Measurements from ENCODE around the gene ASF1B.
"Not testable (repeated sequence)": the region's sequence is repeated elsewhere in the genome, so short reads cannot be mapped to it uniquely, and the experiment has no call there.

Gene ASF1B

DNA sequence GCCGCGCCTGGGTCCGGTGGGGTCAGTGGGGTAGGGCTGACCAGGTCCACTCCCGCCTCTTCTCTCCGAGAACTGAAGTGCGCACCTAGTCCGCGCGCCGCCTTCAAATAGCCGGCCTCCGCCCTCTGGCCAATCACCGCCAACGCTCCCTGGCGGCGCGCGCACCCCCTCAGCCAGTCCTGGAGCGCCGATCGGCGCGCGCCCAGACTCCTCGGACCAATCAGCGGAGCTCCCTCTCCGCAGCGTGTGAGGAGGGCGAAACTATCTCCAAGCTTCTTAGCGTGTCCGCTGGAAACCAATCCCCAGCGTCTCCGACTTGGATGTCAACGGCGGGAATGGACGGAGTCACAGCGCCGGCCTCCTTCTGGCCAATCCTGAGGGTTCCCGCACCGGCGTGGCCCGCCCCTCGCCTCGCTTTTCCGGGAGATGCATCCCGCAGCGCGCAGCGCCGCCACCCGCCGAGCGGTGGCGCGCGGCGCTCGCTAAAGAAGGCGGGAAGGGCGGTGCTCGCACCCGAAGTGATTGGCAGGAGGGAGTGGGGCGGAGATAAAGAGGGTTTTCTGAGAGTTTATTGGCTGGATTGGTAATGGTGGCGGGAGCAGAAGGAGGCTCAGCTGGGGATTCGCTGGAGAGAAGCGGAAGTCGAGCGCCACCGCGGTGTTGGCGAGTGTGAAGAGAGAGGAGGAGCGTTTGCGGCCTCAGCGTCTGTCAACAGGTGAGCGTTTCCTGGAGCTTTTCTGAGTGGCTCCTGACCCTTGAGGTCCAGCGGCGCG, at the start of gene ASF1B:
Gene ASF1B (minus strand): TSS at position 81 of the 773 bp plus-strand sequence. CDS start 133 bp downstream, outside the sequence.
- DNase-seq = peak; percentile 99

DNA sequence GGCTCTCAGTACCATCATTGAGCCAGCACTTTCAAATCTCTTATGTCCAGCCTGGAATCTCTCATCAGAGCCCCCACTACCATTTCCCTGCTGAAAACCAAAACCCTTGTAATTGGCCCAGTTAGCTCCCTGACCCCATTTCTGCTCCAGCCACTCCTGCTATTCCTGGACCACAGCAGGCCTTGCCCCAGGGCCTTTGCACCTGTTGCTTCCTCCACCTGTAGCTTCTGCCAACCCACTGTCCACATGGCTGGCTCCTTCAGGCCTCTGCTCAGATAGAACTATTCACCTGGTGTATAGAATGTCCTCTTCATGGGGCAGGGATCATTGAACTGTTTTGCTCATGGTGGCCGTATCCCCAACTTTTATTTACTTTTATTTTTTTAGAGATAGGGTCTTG, 49.3 kb upstream of the ASF1B start:
- DNase-seq = not testable (repeated sequence)

DNA sequence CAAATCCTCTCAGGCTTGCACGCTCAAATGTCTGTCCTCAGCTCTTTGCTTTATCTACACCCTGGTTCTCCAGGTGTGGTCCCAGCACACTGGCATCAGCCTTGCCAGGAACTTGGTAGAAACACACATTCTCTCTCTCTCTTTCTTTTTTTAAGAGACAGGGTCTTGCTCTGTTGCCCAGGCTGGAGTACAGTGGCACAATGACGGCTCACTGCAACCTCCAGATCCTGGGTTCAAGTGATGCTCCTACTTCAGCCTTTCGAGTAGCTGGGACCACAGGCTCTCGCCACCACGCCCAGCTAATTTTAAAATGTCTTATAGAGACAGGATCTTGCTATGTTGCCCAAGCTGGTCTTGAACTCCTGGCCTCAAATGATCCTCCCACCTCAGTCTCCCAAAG, 48.8 kb upstream of the ASF1B start:
- no peak for DNase-seq

DNA sequence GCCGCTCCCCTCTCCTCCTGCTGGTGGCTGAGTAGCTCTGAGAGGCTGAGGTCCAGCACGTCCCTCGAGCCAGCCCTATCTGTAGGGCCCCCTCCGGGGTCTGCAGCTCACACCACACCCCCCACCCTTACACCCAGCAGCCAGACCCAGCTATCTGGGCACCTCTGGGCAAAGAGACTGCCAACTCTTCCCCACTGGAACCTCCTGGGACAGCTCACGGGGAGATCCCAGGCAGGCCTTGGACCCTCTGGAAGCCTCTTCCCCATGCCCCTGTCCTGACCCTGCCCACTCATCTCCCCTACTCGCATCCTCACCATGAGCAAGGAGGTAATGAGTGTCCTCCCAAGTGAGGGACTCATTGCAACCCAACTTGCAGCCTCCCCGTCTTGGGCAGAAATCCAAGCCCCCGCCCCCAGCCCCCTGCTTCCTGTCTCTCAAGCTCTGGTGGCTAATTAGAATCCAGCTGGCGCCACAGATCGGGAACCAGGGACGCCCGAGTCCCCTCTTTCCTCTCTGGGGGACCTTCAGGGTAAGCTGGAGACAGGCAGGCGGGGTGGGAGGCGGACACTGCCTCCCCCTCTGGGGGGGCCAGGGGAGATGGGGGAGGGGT, 47.5 kb upstream of the ASF1B start:
- DNase-seq = no peak

DNA sequence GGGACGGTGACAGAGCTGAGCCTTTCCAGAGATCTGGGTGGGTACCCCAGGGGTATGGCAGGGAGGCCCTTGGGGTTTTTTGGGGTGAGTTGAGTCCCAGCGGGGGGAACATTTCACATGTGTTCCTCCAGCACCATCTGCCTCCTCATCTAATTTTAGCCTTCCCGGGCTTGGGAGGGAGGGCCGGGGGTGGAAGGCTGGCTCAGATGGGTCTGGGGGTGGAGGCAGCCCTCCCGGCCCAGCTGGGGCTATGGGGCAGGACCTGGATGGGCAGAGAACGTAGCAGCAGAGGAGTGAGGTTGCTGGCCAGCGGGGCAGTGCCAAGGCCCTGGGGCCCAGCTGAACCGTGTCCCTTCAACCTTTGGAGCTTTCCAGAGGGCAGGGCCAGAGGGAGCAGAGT, 46.1 kb upstream of the ASF1B start:
- DNase-seq = no peak

DNA sequence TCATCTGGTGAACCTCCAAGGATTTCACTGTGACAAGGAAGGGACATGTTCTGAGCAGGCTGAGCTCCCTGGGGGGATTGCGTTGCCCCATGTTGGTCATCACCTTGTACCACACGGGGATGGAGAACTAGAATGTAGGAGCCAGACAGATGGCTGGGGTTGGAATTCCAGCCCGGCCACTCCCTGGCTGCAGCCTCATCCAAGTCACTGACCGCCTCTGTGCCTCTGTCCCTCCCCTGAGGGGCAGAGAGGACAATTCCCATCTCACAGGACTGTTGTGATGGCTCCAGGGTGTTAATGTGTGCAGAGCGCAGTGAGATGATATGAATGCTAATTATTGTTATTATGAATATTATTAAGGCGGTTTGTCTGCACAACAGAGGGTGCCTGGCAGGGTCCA, 45.5 kb upstream of the ASF1B start:
- no peak for DNase-seq

DNA sequence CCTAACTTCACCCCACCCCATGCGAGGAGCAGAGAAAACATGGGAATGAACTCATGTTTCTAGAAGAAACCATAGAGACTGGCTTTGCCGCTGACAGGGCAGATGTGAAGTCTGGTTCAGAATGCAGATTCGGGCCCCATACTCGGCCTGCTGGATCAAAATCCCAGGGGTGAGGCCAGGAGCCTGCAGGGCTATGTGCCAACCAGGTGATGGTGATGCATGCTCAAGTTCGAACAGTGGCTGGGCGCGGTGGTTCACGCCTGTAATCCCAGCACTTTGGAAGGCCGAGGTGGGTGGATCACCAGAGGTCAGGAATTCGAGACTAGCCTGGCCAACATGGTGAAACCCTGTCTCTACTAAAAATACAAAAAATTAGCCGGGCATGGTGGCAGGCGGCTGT, 44.8 kb upstream of the ASF1B start:
- DNase-seq = not testable (repeated sequence)

DNA sequence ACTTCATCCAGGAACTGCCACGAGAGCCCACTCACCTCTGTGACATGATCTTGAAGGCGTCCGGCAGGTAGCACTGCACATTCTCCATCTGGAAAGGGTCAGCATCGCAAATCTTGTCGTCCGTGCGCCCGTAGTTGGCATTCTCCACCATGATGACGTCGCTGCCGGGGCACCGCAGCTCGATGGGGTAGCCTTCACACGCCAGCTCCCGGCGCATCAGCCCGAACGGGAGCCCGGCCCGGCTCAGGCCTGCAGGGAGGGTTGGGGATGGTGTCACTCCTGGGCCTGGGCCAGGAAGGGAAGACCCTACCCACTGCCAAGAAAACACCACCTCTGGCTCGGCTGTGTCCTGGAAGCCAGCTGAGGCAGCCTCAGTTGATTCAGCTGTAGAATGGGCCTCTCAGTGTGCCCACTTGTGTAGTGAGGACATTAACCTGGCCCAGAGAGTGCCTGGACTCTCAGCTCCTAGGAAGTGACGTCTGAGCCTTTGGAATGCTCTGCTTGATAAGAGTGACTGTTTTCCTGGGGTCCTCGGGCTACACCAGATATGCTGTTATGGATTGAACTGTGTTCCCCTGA, 41.2 kb upstream of the ASF1B start:
- no peak for DNase-seq

DNA sequence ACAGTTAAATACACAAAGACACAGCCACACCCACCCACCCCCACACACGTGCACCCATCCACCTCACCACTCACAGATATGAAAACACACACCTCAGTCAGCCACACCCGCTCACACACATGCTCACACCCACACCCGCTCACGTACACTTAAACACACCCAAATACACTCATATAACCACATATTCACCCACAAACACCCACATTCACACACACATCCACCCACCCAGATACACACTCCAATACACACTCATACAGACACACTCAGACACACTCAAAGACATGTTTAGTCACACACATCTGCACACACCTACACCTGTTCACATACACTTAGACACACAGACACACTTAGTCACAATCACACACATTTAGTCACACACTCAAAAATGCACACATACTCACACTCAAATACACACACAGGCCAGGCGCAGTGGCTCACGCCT, 39.0 kb upstream of the ASF1B start:
- no peak for DNase-seq

DNA sequence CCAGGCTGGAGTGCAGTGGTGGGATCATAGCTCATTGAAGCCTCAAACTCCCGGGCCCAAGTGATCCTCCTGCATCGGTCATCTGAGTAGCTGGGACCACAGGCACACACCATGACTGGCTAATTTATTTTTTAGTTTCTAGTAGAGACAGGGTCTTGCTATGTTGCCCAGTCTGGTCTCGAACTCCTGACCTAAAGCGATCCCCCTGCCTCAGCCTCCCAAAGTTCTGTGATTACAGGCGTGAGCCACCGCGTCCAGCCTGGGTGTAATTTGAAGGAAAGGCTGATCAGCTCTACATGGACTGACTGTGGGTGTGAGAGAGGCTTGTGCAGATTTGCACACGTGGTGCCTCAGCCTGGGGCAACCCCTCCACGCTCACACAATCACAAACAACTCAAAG, 38.5 kb upstream of the ASF1B start:
- no peak for DNase-seq

DNA sequence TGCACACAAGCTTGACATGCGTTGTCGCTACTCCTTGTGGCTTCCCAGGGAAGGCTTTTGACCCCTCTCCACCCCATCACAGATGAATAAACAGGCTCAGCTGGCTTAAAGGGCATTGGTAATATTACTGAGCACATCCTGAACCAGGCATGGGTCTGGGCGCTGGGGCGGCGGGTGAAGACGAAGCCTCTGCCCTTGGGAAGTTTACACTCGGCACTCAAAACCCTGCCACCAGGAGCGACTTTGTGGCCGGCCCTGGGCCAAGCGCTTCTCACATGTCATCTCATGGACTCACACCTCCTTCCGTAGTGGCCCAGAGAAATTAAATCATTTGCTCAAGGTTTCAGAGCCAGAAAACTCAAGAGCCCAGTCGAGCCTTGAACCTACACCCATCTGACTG, 32.6 kb upstream of the ASF1B start:
- DNase-seq = no peak

DNA sequence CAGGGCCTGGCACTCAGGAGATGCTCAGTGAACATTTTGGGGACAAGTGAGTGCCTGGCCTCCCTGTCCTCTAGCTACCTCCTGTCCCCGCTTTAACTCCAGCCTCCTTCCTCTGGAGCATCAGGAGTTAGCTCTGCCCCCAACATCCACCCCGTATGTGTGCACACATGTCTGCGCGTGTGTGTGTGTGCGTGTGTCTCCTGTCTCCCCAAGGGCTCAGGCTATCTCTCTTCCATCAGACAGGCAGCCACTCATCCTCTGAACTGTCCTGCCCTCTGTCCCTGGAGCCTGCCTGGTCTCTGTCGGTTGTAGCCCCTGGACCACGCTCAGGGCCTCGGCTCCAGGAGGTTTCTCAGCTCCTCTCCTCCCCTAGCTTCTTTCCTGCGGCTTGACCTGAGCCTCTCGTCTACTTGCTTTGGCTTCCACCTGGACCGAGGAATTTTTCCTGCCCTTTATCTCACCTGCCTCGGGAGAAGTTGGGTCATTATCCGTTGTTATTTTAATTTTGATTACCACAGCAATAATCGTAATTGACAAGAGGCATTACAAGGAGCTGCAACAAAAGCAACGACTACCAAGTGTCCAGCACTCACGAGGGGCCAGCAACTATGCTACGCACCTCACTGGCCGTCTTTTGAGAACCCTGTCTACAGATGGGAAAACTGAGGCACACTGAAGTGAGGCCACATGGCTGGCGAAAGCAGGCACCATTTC, 32.0 kb upstream of the ASF1B start:
- DNase-seq = no peak

DNA sequence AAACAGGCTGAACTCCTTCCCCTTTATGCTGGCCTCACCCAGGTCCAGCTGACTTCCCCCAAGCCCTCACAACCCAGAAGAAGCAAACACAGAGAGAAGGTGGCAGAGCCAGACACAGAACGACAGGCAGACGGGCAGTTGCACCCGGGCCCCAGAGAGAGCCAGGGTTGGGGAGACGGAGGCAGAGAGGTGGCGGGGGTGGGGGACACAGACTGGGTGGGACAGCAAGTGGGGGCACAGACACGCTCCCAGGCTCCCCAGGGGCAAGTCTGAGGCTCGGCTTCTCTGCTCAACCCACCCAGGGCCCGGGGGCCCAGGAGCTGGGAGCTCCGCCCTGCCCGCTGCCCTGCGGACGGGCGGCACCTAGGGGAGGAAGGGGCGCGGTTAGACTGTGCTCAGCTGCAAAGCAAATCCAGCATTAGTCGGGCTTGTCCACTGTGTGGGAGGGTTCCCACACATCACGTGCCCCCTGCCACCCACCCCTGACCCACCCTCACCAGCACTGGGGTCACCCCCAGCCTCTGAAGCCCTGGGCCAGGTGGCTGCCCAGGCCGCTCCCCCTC, 31.3 kb upstream of the ASF1B start:
- DNase-seq = no peak

DNA sequence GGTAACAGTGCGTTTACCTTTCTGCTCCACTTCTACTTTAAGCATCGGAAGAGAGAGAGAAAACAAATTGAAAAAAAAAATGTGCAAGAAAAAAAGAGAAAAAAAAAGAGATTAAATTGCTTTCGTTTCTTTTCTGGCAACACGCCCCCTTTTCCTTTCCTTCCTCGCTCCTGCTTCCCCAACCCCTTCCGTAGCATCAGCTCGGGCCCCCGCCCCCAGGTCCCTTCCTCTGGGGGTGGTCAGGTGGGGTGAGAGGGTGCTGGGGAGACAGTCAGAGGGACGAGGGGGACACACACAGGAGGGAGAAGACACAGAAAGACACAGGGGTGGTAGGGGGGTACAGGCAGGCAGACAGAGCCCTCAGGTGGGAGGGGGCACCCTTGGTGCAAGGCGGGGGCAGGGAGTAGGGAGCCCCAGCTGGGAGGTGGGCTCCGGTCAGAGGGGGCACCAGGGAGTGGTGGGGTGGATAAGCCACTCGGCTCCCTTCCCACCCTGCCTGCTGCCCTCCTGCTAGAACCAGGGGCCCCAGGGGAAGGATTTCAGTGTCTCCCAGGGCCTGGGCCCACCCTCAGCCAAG, 30.7 kb upstream of the ASF1B start:
- DNase-seq = no peak

DNA sequence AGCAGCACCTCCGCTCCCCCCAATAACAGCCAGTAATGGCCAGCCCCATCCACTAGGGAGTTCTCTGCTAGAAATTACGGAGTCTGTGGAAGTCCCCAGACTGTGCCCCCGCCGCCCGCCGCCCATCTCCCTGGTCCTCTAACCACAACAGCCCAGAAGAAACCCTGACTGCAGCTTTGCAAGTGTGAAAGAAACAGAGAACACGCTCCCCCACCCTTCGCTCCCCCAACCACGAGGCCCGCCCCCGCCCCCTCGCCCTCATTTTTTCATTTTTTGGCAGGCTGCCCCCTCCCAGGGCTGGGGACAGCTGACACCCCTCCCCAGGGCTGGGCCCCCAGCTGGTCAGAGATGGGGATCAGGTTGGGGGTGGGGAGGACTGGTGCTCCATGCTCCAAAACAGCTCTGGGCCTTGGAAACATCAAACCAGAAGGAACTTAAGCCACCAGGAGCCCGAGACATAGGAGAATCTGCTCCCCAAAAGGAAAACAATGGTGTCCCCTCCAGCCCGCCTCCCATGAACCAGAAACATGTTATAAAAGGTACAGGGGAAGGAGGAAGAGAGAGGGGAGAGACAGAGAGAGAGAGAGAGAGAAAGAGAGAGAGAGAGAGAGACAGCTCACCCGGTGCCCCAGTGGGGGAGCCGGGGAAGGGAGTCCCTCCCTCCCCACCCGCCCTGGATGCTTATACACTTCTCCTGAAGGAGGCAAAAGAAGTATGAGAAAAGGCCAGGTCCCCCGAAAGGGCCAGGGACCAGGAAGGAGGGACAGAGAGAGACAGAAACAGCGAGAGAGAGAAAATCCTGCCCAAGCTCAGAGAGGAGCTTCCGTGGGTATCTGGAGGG, 29.8 kb upstream of the ASF1B start:
- no peak for DNase-seq

DNA sequence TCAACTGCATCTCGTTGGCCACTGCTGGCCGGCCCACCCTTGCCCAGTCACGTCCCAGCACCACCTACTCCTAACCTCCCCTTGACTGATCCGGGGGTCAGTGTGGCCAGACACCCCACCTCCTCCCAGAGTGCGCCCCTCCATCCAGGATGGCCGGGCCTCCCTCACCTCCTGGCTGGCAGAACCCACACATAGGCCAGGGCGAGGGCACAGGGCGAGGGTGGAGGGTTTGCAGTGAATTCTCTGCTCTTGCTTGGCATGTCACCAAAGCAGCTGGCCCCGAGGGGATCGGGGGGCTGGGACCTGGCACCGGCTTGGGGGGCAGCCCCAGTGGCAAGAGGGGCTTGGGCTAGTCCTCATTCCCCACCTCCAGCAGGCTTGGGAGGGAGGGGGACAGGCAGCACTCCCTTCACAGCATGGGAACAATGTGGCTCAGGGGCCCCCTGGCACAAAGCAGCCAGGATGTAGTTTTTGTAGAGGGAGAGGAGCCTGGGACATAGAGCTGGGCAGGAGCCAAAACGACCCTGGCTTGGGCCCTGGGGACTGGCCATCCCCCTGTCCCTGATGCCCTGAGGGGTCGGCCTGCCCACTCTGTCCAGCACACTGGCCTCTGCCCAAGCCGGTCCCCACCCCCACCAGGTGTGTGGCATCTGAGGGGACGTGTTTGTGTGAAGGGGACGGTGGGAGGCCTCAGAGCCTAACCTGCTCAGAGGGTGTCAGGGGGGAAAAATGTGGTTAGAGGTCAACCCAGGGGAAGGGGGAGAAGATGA, 28.5 kb upstream of the ASF1B start:
- no peak for DNase-seq

DNA sequence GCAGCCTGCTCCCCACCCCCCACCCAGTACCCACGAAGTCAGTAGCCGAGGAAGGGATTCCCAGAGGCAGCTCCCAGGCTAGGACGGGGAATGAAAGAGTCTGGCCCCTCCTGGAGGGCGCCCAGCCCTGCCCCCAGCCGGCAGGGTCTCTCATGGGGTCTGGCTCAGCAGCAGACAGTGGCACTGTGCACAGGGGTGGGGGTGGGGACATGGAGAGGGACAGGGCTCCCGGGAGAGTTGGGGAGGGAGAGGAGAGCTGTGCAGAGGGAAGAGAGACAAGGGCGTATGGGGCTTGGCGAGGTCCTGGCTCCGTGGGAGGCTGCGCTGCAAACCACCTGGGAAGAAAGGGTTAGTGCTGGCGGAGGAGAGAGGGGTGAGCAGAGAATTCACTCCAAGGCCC, 27.7 kb upstream of the ASF1B start:
- no peak for DNase-seq

DNA sequence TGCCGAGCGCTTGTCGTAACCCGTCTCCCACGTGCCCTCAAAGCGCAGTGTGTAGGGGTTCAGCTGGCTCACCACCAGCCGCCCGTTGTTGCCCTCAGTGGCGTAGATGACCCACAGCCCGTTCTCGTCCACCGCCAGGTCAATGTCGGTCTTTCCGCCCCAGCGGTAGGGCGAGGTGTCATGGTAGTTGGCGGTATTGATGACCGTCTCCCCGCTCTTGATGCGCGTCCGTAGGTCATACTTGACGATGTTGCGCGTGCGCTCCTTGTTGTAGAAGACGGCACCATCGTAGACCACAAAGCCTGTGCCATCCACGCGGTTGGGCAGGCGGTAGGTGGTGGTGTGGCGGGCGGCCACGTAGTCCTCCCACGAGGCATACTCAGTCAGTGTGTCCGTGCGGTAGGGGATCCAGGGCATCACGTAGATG, 26.5 kb upstream of the ASF1B start:
- DNase-seq = no peak

DNA sequence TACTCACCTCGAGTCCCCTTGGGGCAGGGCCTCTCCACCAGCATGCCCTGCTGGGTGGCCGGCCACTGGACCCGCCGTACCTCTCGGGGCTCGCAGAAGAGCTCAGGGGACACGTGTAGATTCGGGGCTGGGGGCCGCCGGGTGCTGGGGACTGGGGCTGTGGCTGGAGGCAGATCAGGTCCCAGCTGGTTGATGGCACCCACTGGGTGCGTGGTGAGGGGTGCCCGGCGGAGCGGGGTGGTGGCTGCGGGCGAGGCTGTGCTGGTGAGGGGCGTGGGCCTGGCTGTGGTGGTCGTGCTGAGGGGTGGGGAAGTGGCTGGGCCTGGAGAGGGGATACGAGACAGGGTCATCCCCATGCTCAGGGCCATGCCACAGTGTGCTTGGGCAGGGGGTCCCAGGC, 24.9 kb upstream of the ASF1B start:
- no peak for DNase-seq

DNA sequence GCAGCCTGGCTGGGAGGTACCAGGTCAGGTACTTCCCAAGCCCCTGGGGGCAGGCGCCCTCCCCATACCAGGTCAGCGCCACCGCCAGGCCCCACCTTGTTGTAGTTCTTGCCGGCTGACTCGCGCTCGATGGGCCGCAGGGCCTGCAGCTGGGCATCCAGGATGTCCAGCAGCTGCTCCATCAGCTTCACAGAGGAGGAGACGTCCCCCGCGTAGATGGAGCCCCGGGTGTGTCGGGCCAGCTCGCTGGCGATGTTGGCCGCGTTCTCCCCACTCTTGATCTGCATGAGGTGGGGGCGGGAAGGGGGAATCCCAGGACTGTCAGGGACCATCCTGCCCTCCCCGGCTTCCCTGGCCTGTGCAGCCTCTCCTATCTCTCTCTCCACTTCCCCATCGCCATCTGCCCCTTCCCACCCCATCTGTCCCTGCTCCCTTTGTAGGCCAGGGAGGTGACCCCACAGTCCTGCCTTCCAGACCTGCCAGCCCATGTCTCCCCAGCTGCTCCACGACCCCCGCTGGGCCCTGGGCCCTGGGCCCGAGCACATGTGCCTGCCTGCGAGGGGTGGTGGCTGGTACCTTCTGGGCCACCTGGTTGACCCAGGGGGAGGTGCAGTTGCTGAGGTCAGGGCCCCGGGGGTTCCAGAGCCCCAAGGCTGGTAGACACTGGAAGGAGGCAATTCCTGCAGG, 23.8 kb upstream of the ASF1B start:
- no peak for DNase-seq

DNA sequence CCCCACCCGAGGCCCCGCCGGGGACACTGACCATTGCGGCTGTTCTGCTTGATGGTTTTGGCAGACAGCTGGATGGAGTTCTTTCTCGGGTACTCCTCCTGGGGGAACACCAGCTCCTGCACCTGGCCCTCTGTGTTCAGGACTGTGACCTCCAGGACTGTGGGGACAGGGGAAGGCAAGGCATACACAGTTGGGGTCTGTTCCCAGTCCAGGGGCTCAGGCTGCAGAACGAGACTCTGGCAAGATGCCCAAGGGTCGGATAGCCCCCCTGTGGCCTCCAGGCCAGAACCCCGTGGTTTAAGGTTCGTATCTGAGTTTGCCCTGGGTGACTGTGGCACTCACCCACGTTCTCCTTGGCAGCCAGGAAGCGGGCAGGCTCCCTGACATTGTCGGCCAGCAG, 22.7 kb upstream of the ASF1B start:
- no peak for DNase-seq
